ES-I3 (cell line): ENCODE measurements around the gene PDGFB.

Experiments used
- H3K36me3 ChIP-seq: 2 replicates; pipeline ENCODE4 v1.6.1; 2013; ENCODE audit warnings: mild to moderate bottlenecking, low read length, control low read depth, moderate library complexity; ENCODE audit not compliant: insufficient read depth
- H3K4me1 ChIP-seq: 2 replicates; pipeline ENCODE4 v1.6.1; 2013; ENCODE audit warnings: mild to moderate bottlenecking, control low read depth, low read length; ENCODE audit not compliant: insufficient read depth
- H3K9ac ChIP-seq: 2 replicates; pipeline ENCODE4 v1.6.1; 2013; ENCODE audit warnings: low read depth, mild to moderate bottlenecking, low read length, moderate library complexity
- H3K9me3 ChIP-seq: 2 replicates; pipeline ENCODE4 v1.6.1; 2013; ENCODE audit warnings: mild to moderate bottlenecking, low read length, moderate library complexity; ENCODE audit not compliant: control insufficient read depth, insufficient read depth

PDGFB gene

DNA sequence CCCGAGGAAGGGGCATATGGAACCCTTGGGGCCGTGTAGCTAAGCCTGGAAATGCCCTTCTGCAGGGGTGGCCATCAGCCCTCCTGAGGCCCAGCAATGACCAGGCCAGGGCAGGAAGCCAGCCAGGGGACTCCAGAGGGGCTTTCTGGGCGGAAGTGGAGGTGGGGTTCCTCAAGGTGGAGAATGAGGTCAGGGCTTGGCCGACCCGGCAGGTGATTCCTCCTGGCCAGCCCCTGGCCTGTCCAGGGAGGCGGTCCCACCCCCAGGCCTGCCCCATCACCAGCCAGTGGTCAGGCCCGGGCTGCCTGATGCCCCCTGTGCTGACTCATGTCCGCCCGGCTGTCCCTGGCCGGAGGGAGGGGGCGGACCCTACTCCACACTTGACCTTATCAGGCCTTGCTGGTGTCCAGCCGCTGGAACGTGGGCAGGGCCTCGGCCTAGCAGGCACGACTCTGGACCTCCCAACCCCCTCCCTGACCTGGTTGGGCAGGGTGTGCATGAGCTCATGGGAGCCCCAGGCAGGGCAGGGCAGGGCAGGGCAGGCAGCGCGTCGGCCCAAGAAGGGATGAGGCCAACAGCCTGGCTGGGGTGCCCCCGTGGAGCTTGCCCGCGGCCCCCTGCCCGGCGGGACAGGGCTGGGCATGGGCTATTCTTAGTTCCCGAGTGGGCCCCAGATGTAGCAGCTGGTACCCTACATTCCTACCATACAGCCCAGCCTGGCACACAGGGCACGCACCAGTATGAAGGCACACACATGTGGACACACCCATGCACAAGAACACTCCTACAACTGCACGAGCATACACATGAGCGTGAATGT is 38.8 kb upstream of the PDGFB start:
- Histone ChIP-seq H3K9me3 (no peaks in the 10 kb centered on the region), H3K4me1 (peaks cover 20% of the 10 kb centered on the region), H3K9ac (no peak overlapping the region), H3K36me3 (no peaks in the 10 kb centered on the region)

DNA sequence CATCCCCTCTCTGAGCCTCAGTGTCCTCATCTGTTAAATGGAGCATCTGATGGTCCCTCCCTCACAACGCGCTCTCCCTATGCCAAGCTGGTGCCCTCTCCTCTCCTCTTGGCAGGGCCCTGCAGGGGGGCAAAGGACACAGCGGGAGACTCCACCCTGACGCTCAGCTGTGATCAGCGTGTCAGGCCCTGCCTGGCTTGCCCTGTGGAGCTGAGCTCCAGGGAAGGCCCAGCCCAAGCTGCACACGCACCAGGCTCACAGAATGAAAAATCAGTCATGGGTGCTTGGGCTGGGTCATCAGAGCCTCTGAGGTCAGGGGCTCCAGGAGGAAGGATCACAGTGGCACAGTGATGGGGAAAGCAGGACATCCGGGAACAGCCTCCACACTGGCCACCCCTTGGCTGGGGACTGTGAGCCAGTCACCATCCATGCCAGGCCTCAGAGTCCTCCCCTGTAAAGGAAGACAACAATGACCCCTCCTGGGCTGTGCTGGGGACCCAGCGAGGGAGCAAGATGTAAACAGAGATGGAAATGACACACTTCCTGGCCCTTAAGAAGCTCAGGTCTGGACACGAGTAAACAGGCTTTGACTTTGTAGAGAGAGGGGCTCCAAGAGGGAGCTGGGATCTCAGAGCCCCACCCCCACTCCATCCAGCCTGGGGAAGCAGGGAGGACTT is 38.0 kb upstream of the PDGFB start:
- no peak overlapping the region for H3K9ac ChIP-seq
- peaks cover 23% of the 10 kb centered on the region for H3K4me1 ChIP-seq
- no peaks in the 10 kb centered on the region for H3K9me3 ChIP-seq
- no peaks in the 10 kb centered on the region for H3K36me3 ChIP-seq

DNA sequence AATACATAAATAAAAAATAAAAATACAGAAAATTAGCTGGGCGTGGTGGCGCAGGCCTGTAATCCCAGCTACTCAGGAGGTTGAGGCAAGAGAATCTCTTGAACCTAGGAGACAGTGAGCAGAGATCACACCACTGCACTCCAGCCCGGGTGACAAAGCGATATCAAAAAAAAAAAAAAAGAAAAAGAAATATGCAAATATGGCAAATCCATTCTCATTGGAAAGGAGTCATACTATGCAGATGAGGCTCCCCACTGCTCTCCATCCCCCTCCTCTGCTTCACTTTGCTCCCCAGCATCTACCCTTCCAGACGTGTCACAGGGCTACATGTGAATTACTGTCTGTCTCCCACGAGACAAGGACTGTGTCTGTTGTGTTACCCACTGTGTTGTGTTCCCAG is 36.3 kb upstream of the PDGFB start:
- Histone ChIP-seq H3K4me1 (peaks cover 23% of the 10 kb centered on the region), H3K36me3 (no peaks in the 10 kb centered on the region), H3K9ac (no peak overlapping the region), H3K9me3 (peaks cover 4% of the 10 kb centered on the region; the same call in 1 of the 2 replicates)

DNA sequence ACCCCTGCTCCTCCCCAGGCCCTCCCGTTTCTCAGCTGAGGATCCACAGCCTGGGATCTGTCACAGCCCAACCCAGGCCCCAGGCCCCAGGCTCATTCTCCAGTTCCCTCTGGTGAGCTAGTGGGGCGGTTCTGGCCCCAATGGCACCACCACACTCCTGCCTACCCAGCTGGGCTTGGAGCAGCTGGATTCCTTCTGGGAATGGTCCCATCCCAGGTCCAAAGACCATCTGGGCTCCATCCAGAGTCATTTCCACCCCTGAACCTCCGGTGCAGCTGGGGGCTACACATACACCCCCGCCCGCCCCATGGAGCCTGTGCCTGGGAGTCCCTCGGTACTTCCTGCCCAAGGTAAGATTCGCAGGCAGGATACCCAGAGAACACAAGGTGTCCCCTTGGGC is 35.5 kb upstream of the PDGFB start:
- H3K9ac ChIP-seq, result no peak overlapping the region
- peaks cover 23% of the 10 kb centered on the region for H3K4me1 ChIP-seq
- H3K9me3 ChIP-seq, result peaks cover 4% of the 10 kb centered on the region; the same call in 1 of the 2 replicates
- H3K36me3 ChIP-seq, result no peaks in the 10 kb centered on the region

DNA sequence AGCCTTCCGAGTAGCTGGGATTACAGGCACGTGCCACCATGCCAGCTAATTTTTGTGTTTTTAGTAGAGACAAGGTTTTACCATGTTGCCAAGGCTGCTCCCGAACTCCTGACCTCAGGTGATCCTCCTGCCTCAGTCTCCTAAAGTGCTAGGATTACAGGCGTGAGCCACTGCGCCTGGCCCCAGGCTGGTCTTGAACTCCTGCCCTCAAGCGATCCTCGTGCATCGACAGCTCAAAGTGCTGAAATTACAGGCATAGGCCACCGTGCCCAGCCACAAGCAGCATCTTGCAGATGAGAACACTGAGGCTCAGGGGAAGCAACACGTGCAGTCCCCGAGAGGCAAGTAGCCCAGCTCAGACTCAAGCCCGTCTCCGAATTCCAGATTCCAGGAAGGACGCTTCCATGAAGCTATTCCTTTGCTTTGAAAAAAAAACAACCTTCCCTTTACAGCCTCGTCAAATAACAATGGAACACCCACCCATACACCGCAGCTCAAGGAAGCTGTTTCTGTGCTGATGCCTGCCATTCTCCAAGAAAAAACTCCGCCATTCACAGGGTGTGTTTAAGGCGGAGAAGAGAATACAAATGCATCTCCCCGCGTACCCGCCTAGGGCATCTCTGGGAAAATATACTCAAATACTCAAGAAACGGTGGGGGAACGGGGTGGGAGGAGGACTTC is 34.5 kb upstream of the PDGFB start:
- Histone ChIP-seq H3K4me1 (peaks cover 23% of the 10 kb centered on the region), H3K9me3 (peaks cover 4% of the 10 kb centered on the region; the same call in 1 of the 2 replicates), H3K9ac (no peak overlapping the region)

DNA sequence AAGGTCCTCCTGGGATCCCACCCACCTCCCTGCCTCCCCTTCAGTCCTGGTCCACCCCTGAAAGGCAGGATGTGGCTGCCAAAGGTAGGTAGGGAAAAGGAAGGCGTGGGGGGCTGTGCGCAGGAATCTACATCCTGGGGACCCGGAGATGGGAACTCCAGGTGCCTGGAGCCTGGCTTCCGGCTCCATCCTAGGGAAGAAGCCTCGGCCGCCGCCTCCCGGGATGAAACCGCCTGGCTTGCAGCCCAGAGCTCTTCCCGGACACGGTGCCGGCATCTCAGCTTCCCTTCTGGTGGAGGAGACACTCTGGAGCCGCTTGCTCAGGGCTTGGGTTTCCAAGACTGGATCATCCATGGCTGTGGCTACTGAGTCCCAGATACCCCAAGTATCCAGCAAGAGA is 33.3 kb upstream of the PDGFB start:
- no peaks in the 10 kb centered on the region for H3K36me3 ChIP-seq
- H3K4me1 ChIP-seq, result peaks cover 23% of the 10 kb centered on the region
- H3K9me3 ChIP-seq, result peaks cover 4% of the 10 kb centered on the region; the same call in 1 of the 2 replicates
- H3K9ac ChIP-seq, result no peak overlapping the region

More for the DNA sequence above, 34.5 kb upstream of the PDGFB start:
- H3K36me3 ChIP-seq, result no peaks in the 10 kb centered on the region

DNA sequence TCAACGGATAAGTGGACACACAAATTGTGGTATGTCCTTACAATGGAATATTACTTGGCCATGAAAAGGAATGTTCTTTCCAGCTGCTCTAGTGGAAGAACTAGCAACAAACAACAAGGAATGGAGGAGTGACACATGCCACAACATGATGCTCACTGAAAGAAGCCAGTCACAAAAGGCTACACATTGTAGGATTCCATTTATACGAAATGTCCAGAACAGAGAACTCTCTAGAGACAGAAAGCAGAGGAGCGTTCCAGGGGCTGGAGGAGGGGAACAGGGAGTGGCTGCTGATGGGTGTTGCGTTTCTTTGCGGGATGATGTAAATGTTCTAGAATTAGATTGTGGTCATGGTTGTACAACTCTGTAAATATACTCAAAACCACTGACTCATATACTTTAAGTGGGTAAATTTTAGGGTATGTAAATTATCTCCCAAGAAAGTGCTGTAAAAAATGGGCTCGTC is 32.4 kb upstream of the PDGFB start:
- H3K36me3 ChIP-seq, result no peaks in the 10 kb centered on the region
- H3K4me1 ChIP-seq, result peaks cover 23% of the 10 kb centered on the region
- H3K9me3 ChIP-seq, result peaks cover 4% of the 10 kb centered on the region; the same call in 1 of the 2 replicates
- no peak overlapping the region for H3K9ac ChIP-seq

DNA sequence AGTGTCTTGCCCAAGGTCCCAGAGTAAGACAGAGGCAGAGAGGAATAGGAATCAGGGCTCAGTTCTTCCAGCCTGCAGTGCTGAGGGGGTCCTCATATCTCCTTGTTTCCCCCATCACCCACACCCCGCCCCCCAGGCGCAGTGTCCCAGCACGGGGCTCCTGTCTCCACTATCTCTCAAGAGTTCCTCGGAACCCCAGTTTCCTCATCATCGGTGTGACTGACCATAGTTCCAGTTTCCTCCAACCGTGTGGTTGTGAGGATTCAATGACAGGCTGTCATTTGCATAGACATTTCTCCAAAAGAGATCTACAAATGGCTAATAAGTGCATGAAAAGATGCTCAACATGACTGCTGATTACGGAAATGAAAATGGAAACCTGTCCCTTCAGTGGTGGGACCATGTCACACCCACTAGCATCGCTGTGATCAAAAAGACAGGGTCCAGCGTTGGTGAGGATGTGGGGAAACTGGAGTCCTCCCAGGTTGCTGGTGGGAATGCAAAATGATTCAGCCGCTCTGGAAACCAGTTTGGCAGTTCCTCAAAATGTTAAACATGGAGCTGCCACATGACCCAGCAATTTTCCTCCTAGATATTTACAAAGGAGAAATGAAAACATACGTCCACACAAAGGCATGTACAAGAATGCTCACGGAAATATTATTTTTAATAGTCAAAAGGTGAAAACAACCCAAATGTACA is 31.8 kb upstream of the PDGFB start:
- H3K4me1 ChIP-seq, result peaks cover 23% of the 10 kb centered on the region
- no peak overlapping the region for H3K9ac ChIP-seq
- H3K9me3 ChIP-seq, result peaks cover 4% of the 10 kb centered on the region; the same call in 1 of the 2 replicates
- H3K36me3 ChIP-seq, result no peaks in the 10 kb centered on the region

DNA sequence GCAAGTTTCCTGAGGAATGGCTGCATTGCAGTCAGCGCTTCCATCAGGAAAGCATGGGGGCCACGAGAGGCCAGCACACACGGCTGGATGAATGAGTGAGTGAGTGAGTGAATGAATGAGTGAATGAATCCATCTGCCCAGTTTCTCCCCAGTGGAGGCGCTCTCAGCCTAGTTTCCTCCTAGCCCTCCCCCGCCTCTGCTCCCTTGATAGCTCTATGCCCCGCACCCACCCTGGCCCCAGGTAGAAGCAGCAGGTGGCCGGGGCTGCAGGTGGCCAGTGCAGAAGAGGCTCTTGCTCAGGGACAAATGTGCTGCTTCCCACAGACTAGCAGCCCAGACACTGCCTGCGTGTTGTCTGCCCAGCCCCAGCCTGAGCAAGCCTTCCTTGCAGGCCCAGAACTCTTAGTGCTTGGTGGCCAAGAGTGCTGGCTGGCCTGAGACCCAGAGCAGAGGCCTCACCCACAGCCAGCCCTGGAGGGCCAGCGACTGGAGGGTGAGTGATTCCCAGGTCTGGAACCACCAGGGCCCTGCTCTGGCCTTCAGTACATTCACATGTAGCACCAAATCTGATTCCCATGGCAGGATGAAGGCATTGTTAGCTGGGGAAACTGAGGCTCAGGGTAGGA is 31.1 kb upstream of the PDGFB start:
- H3K9me3 ChIP-seq, result peaks cover 4% of the 10 kb centered on the region
- peaks cover 19% of the 10 kb centered on the region for H3K4me1 ChIP-seq
- no peak overlapping the region for H3K9ac ChIP-seq
- no peaks in the 10 kb centered on the region for H3K36me3 ChIP-seq

DNA sequence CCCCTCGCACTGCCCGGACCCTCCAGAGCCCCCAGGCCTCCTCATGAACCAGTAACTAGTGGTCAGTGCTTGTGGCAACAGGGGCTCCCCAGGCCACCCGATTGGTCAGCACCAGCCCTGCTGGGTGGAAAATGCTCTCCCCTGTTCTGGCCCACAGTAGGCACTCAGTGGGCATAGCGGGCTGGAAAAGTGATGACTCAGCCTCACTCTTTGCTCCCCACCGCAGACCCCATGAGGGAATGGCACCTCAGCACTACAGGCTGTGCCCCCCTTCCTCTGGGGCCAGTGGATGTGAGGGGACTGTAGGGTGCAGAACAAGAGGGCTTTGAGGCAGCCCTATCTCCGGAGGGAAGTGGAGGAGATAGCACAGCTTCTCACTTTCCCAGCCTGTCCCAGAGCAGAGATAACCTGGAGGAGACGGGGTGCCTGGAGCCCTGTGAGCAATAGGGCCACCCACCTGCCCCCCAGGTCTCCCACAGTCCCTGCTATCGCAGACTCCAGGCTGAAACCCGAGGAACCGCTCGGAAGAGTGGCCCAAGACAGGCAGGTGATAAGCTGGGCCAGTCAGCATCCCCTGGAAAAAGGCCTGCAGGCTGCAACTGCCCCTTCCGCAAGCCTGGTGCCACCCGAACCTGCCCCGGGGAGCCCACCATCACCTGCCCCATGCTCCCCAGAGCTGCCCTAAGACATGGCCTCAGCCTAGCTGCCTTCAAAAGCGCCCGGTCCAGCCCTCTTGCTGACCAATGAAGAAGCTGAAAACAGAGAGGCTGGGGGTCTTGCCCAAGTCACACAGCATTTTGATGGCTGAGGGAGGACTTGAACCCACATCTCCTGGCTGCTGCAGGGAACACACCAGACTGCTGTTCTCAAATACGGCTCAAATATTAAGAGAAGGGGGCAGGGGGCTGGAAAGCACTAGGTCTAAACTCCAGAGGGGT is 29.4 kb upstream of the PDGFB start:
- H3K4me1 ChIP-seq, result peaks cover 13% of the 10 kb centered on the region
- H3K9ac ChIP-seq, result no peak overlapping the region
- H3K9me3 ChIP-seq, result peaks cover 4% of the 10 kb centered on the region
- H3K36me3 ChIP-seq, result no peaks in the 10 kb centered on the region

DNA sequence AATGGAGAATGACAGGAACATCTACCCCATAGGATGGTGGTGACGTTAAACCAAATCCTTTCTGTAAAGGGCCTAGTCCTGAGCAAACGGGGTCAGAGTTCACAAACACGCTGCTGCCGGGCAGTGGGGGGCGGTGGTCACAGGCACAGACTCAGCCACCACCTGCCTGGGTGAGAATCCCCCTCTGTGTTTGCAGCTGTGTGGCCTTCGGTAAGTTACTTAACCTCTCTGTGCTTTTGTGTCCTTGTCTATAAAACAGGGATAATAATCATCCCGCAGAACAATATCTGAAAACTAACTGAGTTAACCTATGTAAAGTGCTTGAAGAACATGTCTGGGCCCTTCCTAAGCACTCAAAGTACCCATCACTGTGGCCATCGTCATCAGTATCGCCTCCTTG is 26.0 kb upstream of the PDGFB start:
- peaks cover 13% of the 10 kb centered on the region; the same call in 1 of the 2 replicates for H3K4me1 ChIP-seq

DNA sequence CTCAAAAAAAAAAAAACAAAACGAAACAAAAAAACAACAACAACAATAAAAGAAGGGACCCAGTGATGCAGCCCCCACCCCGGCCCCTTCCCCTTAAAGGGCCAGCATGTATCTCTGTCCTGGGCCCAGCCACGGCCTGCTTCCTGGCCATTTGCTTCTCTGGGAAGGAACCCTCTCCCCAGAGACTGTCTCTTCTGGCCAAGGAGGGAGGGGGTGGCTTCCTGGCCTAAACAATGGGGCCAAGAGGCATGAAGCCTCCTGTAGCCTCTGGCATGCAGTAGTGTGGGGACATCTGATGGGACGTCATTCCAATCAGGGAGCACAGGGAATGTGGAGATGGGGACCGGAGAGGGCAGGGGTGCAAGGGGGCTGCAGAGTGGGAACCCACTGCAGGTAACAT is 25.5 kb upstream of the PDGFB start:
- Histone ChIP-seq H3K36me3 (no peaks in the 10 kb centered on the region), H3K9me3 (no peaks in the 10 kb centered on the region; the same call in 1 of the 2 replicates), H3K9ac (no peak overlapping the region), H3K4me1 (peaks cover 13% of the 10 kb centered on the region; the same call in 1 of the 2 replicates)

More for the DNA sequence above, 26.0 kb upstream of the PDGFB start:
- Histone ChIP-seq H3K9me3 (no peaks in the 10 kb centered on the region; the same call in 1 of the 2 replicates), H3K9ac (no peak overlapping the region), H3K36me3 (no peaks in the 10 kb centered on the region)
